ENCODE data around the gene TERT.

TERT gene

DNA sequence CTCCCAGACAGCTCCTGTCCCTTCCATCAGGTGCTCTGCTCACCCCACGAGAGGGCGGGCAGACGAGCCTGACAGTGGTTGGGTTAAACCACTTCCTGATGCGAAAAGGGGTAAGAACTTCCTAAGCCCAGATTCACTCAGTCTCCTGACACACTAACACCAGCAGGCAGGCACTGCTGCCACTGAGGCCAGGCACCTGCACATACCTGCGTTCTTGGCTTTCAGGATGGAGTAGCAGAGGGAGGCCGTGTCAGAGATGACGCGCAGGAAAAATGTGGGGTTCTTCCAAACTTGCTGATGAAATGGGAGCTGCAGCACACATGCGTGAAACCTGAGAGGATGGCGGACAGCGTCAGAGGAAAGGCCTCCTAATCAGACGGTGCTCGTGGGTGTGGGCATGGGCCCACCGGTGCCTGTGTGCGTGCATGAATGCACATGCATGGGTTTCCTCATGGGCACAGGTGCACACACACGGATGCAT lies 39.7 kb downstream of the TERT start:
- no peaks in the 10 kb centered on the region for H3F3A ChIP-seq (ENCODE audit: low read depth)
- no peaks in the 10 kb centered on the region for H3K79me2 ChIP-seq (ENCODE audit: insufficient read depth, low read length)
- peak overlapping the region; percentile 65 for H3K4me2 ChIP-seq (ENCODE audit: low read depth, low read length, poor library complexity, severe bottlenecking)
- H3K9ac ChIP-seq (ENCODE audit: low read depth, low read length, poor library complexity, severe bottlenecking), result peak overlapping the region; percentile 5
- no peak overlapping the region for H2AFZ ChIP-seq (ENCODE audit: low read length)
- no peaks in the 10 kb centered on the region for H3K27me3 ChIP-seq (ENCODE audit: insufficient read depth, low read length, poor library complexity, severe bottlenecking)
- H3K36me3 ChIP-seq (ENCODE audit: insufficient read depth, low read length), result no peaks in the 10 kb centered on the region
- peaks cover 18% of the 10 kb centered on the region for H3K4me1 ChIP-seq (ENCODE audit: insufficient read depth, low read length, poor library complexity, severe bottlenecking)
- H3K4me3 ChIP-seq (ENCODE audit: low read length, poor library complexity, severe bottlenecking), result peak overlapping the region; percentile 40
- no peaks in the 10 kb centered on the region for H3K9me2 ChIP-seq (replicated peaks; ENCODE audit: low read depth, low read length)
- TF ChIP-seq, protein P1, sequence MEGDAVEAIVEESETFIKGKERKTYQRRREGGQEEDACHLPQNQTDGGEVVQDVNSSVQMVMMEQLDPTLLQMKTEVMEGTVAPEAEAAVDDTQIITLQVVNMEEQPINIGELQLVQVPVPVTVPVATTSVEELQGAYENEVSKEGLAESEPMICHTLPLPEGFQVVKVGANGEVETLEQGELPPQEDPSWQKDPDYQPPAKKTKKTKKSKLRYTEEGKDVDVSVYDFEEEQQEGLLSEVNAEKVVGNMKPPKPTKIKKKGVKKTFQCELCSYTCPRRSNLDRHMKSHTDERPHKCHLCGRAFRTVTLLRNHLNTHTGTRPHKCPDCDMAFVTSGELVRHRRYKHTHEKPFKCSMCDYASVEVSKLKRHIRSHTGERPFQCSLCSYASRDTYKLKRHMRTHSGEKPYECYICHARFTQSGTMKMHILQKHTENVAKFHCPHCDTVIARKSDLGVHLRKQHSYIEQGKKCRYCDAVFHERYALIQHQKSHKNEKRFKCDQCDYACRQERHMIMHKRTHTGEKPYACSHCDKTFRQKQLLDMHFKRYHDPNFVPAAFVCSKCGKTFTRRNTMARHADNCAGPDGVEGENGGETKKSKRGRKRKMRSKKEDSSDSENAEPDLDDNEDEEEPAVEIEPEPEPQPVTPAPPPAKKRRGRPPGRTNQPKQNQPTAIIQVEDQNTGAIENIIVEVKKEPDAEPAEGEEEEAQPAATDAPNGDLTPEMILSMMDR (conservative IDR thresholded peaks at IDR 0.05; ENCODE audit: low read length), result no peak
- no peak for TF ChIP-seq EZH2phosphoT487 (IDR thresholded peaks at IDR 0.05; ENCODE audit: borderline replicate concordance)
- H3K9me3 ChIP-seq (ENCODE audit: insufficient read depth, low read depth, low read length), result no peaks in the 10 kb centered on the region
- H4K20me1 ChIP-seq (ENCODE audit: insufficient read depth, low read length, poor library complexity, severe bottlenecking), result no peaks in the 10 kb centered on the region

DNA sequence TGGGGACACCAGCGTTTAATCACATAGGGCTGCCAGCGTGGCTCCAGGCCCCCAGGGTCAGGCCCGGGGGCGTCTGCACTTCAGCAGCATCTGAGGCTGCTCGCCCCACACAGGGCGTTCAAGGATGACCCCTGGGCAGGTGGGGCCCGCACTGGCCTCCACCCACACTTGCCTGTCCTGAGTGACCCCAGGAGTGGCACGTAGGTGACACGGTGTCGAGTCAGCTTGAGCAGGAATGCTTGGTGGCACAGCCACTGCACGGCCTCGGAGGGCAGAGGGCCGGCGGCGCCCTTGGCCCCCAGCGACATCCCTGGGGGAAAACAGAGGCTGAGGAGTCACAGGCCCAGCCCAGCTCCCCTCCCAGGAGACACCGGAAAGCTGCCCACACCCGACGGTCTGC lies 40.7 kb downstream of the TERT start:
- Histone ChIP-seq H3F3A (ENCODE audit: low read depth) (no peaks in the 10 kb centered on the region), H3K79me2 (ENCODE audit: insufficient read depth, low read length) (no peaks in the 10 kb centered on the region), H3K4me3 (ENCODE audit: low read length, poor library complexity, severe bottlenecking) (no peak overlapping the region), H3K9me3 (ENCODE audit: insufficient read depth, low read depth, low read length) (no peaks in the 10 kb centered on the region), H3K4me1 (ENCODE audit: insufficient read depth, low read length, poor library complexity, severe bottlenecking) (peaks cover 18% of the 10 kb centered on the region), H2AFZ (ENCODE audit: low read length) (no peak overlapping the region), H4K20me1 (ENCODE audit: insufficient read depth, low read length, poor library complexity, severe bottlenecking) (no peaks in the 10 kb centered on the region), H3K27me3 (ENCODE audit: insufficient read depth, low read length, poor library complexity, severe bottlenecking) (no peaks in the 10 kb centered on the region), H3K9me2 (replicated peaks; ENCODE audit: low read depth, low read length) (no peaks in the 10 kb centered on the region), H3K9ac (ENCODE audit: low read depth, low read length, poor library complexity, severe bottlenecking) (peak overlapping the region; percentile 5), H3K4me2 (ENCODE audit: low read depth, low read length, poor library complexity, severe bottlenecking) (no peak overlapping the region), H3K36me3 (ENCODE audit: insufficient read depth, low read length) (no peaks in the 10 kb centered on the region)
- no peak for TF ChIP-seq EZH2phosphoT487 (IDR thresholded peaks at IDR 0.05; ENCODE audit: borderline replicate concordance)

DNA sequence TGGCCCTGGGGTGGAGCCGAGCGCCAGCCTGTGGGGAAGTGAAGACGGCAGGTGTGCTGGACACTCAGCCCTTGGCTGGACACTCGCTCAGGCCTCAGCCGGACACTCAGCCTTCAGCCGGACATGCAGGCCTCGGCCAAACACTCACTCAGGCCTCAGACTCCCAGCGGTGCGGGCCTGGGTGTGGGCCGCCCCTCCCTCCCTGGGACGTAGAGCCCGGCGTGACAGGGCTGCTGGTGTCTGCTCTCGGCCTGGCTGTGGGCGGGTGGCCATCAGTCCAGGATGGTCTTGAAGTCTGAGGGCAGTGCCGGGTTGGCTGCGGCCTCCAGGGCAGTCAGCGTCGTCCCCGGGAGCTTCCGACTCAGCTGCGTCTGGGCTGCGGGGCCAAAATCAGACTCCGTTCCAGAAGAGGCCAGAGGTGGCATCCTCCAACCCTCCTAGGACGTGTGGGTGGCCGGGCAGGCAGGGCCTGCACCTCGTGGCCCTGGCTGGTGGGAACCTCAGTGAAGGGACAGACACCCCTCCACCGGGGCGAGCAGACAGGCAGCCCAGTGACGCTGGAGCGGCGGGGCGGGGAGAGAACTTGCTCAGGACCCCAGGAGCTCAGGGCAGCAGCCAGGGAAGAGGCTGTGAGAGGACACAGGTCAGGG lies 41.3 kb downstream of the TERT start:
- Histone ChIP-seq H3K27me3 (ENCODE audit: insufficient read depth, low read length, poor library complexity, severe bottlenecking) (no peaks in the 10 kb centered on the region), H3K79me2 (ENCODE audit: insufficient read depth, low read length) (no peaks in the 10 kb centered on the region), H3K4me3 (ENCODE audit: low read length, poor library complexity, severe bottlenecking) (no peak overlapping the region), H3K9ac (ENCODE audit: low read depth, low read length, poor library complexity, severe bottlenecking) (no peak overlapping the region), H3K4me2 (ENCODE audit: low read depth, low read length, poor library complexity, severe bottlenecking) (no peak overlapping the region), H4K20me1 (ENCODE audit: insufficient read depth, low read length, poor library complexity, severe bottlenecking) (no peaks in the 10 kb centered on the region), H3K9me2 (replicated peaks; ENCODE audit: low read depth, low read length) (no peaks in the 10 kb centered on the region), H3K36me3 (ENCODE audit: insufficient read depth, low read length) (no peaks in the 10 kb centered on the region), H3K9me3 (ENCODE audit: insufficient read depth, low read depth, low read length) (no peaks in the 10 kb centered on the region), H3K4me1 (ENCODE audit: insufficient read depth, low read length, poor library complexity, severe bottlenecking) (peaks cover 18% of the 10 kb centered on the region), H2AFZ (ENCODE audit: low read length) (no peak overlapping the region), H3F3A (ENCODE audit: low read depth) (no peaks in the 10 kb centered on the region)
- TF ChIP-seq, protein P1 (conservative IDR thresholded peaks at IDR 0.05; ENCODE audit: low read length), result no peak
- TF ChIP-seq EZH2phosphoT487 (IDR thresholded peaks at IDR 0.05; ENCODE audit: borderline replicate concordance), result no peak

DNA sequence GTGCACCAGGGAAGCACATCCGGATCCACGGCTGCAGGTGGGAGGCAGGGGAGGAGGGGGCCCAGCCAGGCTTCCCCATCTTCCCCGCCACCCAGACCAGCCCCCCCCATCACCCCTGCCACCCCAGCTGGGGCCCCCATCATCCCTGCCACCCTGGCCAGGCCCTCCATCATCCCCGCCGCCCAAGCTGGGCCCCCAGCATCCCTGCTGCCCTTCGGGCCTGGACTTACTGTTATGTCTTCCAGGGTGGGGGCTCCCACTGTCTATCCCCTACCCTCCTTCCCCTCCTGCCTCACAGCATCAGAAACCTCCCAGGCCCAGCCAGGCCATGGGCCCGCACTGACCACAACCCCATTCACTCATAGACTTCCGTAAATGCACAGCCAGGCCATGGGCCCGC lies 42.2 kb downstream of the TERT start:
- H3K9ac ChIP-seq (ENCODE audit: low read depth, low read length, poor library complexity, severe bottlenecking), result no peak overlapping the region
- no peaks in the 10 kb centered on the region for H3K36me3 ChIP-seq (ENCODE audit: insufficient read depth, low read length)
- no peaks in the 10 kb centered on the region for H3K9me2 ChIP-seq (replicated peaks; ENCODE audit: low read depth, low read length)
- no peak overlapping the region for H3K4me2 ChIP-seq (ENCODE audit: low read depth, low read length, poor library complexity, severe bottlenecking)
- H3K4me1 ChIP-seq (ENCODE audit: insufficient read depth, low read length, poor library complexity, severe bottlenecking), result peaks cover 18% of the 10 kb centered on the region
- H3K27me3 ChIP-seq (ENCODE audit: insufficient read depth, low read length, poor library complexity, severe bottlenecking), result no peaks in the 10 kb centered on the region
- H3K4me3 ChIP-seq (ENCODE audit: low read length, poor library complexity, severe bottlenecking), result no peak overlapping the region
- H3K9me3 ChIP-seq (ENCODE audit: insufficient read depth, low read depth, low read length), result no peaks in the 10 kb centered on the region
- no peaks in the 10 kb centered on the region for H4K20me1 ChIP-seq (ENCODE audit: insufficient read depth, low read length, poor library complexity, severe bottlenecking)
- H3K79me2 ChIP-seq (ENCODE audit: insufficient read depth, low read length), result no peaks in the 10 kb centered on the region
- TF ChIP-seq, protein P1 (conservative IDR thresholded peaks at IDR 0.05; ENCODE audit: low read length), result no peak
- no peak for TF ChIP-seq EZH2phosphoT487 (IDR thresholded peaks at IDR 0.05; ENCODE audit: borderline replicate concordance)
- H3F3A ChIP-seq (ENCODE audit: low read depth), result no peaks in the 10 kb centered on the region
- H2AFZ ChIP-seq (ENCODE audit: low read length), result no peak overlapping the region
